SK-N-SH (cell line): ENCODE data around the gene SMIM41. TPM values are rescaled to one million over a fixed set of nuclear protein-coding genes. Genes with fewer than 3 reads are reported as not detected.

Experiments used
- CTCF ChIA-PET: fragments of 300-600, 350-600 bp; formaldehyde crosslinking; extraction: SDS; loops from one replicate; lab custom pipeline; 2021; lab: Yijun Ruan, JAX
- POLR2A ChIA-PET: fragments of 350-600 bp; sonication (Branson Sonifier 250); formaldehyde crosslinking; extraction: SDS; loops from one replicate; lab custom pipeline; 2020; ENCODE audit warnings: antibody characterized with exemption, inconsistent platforms; lab: Yijun Ruan, JAX
- DNase-seq: peaks from one replicate; pipeline ENCODE4 v3.0.0; 2012
- H2AFZ ChIP-seq: fragments of 200-600 bp; sonication (generic); 2 replicates; pipeline ENCODE4 v1.8.1; 2016; ENCODE audit warnings: antibody characterized with exemption, mild to moderate bottlenecking, low read depth
- H3F3A ChIP-seq: fragments of 200-600 bp; sonication (generic); replicated peaks from 2 replicates; pipeline ENCODE3; 2016; ENCODE audit warnings: antibody characterized with exemption, mild to moderate bottlenecking; ENCODE audit not compliant: insufficient read depth
- H3K27ac ChIP-seq, 2 experiments: fragments of 200-500 bp in 1 of 2; fragments of 200-600 bp in 1 of 2; sonication (Bioruptor generic) in 1 of 2; sonication (generic), shearing (Covaris generic) in 1 of 2; 2 replicates each; pipeline versions ENCODE4 v1.5.1 to v1.6.1; 2014 to 2016; ENCODE audit warnings: low read depth in 2 of 2, inconsistent platforms in 1 of 2, low read length in 1 of 2, mild to moderate bottlenecking in 1 of 2, mixed read lengths in 1 of 2
- H3K27me3 ChIP-seq: fragments of 200-600 bp; sonication (generic), shearing (Covaris generic); 2 replicates; pipeline ENCODE4 v1.6.1; 2016; ENCODE audit warnings: mixed run types; ENCODE audit not compliant: insufficient read depth
- H3K36me3 ChIP-seq, 2 experiments: fragments of 200-500 bp in 1 of 2; fragments of 200-600 bp in 1 of 2; sonication (Bioruptor generic) in 1 of 2; sonication (generic) in 1 of 2; replicated peaks in 1 of 2; 2 replicates each; pipeline versions ENCODE3 to v1.5.1; 2014 to 2016; ENCODE audit warnings: low read length in 1 of 2, mild to moderate bottlenecking in 1 of 2; ENCODE audit not compliant: insufficient read depth in 2 of 2, control insufficient read depth in 1 of 2
- H3K4me1 ChIP-seq, 2 experiments: fragments of 200-500 bp in 1 of 2; fragments of 200-600 bp in 1 of 2; sonication (Bioruptor generic) in 1 of 2; sonication (generic), shearing (Covaris generic) in 1 of 2; 2 replicates each; pipeline versions ENCODE4 v1.5.1 to v1.6.1; 2014 to 2016; ENCODE audit warnings: low read depth in 1 of 2, low read length in 1 of 2, mixed run types in 1 of 2; ENCODE audit not compliant: insufficient read depth in 2 of 2, control insufficient read depth in 1 of 2
- H3K4me2 ChIP-seq: fragments of 200-600 bp; sonication (generic), shearing (Covaris generic); 2 replicates; pipeline ENCODE4 v1.6.1; 2017; ENCODE audit warnings: mixed run types
- H3K4me3 ChIP-seq, 2 experiments: fragments of 200-500 bp in 1 of 2; fragments of 200-600 bp in 1 of 2; sonication (Bioruptor generic) in 1 of 2; sonication (generic), shearing (Covaris generic) in 1 of 2; 2 replicates each; pipeline versions ENCODE4 v1.5.1 to v1.8.1; 2014 to 2016; ENCODE audit warnings: low read depth in 2 of 2, inconsistent platforms in 1 of 2, low read length in 1 of 2, mild to moderate bottlenecking in 1 of 2, mixed read lengths in 1 of 2, moderate library complexity in 1 of 2
- H3K79me2 ChIP-seq: fragments of 200-600 bp; sonication (generic); 2 replicates; pipeline ENCODE4 v1.8.1; 2017; ENCODE audit warnings: mild to moderate bottlenecking; ENCODE audit not compliant: insufficient read depth
- H3K9ac ChIP-seq: fragments of 200-600 bp; sonication (generic); 2 replicates; pipeline ENCODE4 v1.6.1; 2017; ENCODE audit warnings: mixed run types
- H3K9me2 ChIP-seq: fragments of 200-600 bp; sonication (generic); 2 replicates; pipeline ENCODE4 v1.6.1; 2017; ENCODE audit warnings: mixed run types
- H3K9me3 ChIP-seq: fragments of 200-600 bp; sonication (generic); 2 replicates; pipeline ENCODE4 v1.6.1; 2017; ENCODE audit warnings: mixed run types, mild to moderate bottlenecking, moderate library complexity
- H4K20me1 ChIP-seq: fragments of 200-600 bp; sonication (generic); 2 replicates; pipeline ENCODE4 v1.6.1; 2017; ENCODE audit warnings: mild to moderate bottlenecking, mixed run types; ENCODE audit not compliant: insufficient read depth
- EZH2phosphoT487 ChIP-seq: fragments of 200-600 bp; sonication (generic); IDR thresholded peaks from 2 replicates; pipeline ENCODE4 v1.6.1; 2017; ENCODE audit warnings: low read depth, mixed run types, mild to moderate bottlenecking, antibody characterized with exemption, moderate library complexity, borderline replicate concordance
- GATA2 ChIP-seq: sonication (generic); formaldehyde crosslinking; IDR thresholded peaks from 2 replicates; pipeline ENCODE4 v1.5.0; 2020; ENCODE audit warnings: mild to moderate bottlenecking, missing genetic modification reagents
- MEF2A ChIP-seq: IDR thresholded peaks from 2 replicates; pipeline ENCODE4 v1.4.0; 2012; ENCODE audit warnings: low read depth, borderline replicate concordance
- WGBS: methylation state at CpG from one replicate; pipeline ENCODE4 v1.1.6; 2017; ENCODE audit warnings: low lambda C conversion rate; 5-methylcytosine and 5-hydroxymethylcytosine counted together
- polyA plus RNA-seq, 3 experiments: library from polyadenylated mRNA; depleted of rRNA; stranded (reverse); fragments of >200 nt; gene quantifications; 2 replicates each; pipeline ENCODE4 v1.2.3, GENCODE V29; 2012
- TF ChIP-seq, protein P1 (sequence below): IDR thresholded peaks from 2 replicates; pipeline ENCODE4 v1.6.1; 2012; ENCODE audit warnings: mild to moderate bottlenecking, low read depth, low read length, moderate library complexity

Gene SMIM41
- polyA plus RNA-seq, 1 of the 3 experiments (the other 2 are of a cell fraction) = not detected

GRCh38 chr12:52041695-52042123, 37.8 kb upstream of the SMIM41 start:
- ChIA-PET CTCF (interaction anchor here (0.9 to 30.2 kb wide), 3 partner anchors 9 to 36 kb away, joined by 6 to 949 read pairs (median 199); partner anchors contain the start of genes ATG101, NR4A1 and SMIM41), POLR2A (interaction anchor here (1.1 kb wide), 1 partner anchor 19 kb away, joined by 4 read pairs; no protein-coding TSS in a partner anchor)
- no peak for DNase-seq
- Histone ChIP-seq H3K4me1 (peaks cover 7 to 20% of the 10 kb centered on the region in 2 experiments; a peak in 3 of 4 replicates), H2AFZ (no peak overlapping the region), H3K9me3 (no peaks in the 10 kb centered on the region), H3F3A (peaks cover under 1% of the 10 kb centered on the region), H3K9ac (no peak overlapping the region), H3K4me3 (no peak overlapping the region), H3K4me2 (no peak overlapping the region), H3K27me3 (no peaks in the 10 kb centered on the region), H4K20me1 (peaks cover 5% of the 10 kb centered on the region; the same call in 1 of the 2 replicates), H3K9me2 (no peaks in the 10 kb centered on the region), H3K79me2 (peaks cover 35% of the 10 kb centered on the region), H3K27ac (no peak overlapping the region; a peak in 1 of 4 replicates), H3K36me3 (no peaks in the 10 kb centered on the region)
- no peak for TF ChIP-seq MEF2A
- TF ChIP-seq, protein P1, sequence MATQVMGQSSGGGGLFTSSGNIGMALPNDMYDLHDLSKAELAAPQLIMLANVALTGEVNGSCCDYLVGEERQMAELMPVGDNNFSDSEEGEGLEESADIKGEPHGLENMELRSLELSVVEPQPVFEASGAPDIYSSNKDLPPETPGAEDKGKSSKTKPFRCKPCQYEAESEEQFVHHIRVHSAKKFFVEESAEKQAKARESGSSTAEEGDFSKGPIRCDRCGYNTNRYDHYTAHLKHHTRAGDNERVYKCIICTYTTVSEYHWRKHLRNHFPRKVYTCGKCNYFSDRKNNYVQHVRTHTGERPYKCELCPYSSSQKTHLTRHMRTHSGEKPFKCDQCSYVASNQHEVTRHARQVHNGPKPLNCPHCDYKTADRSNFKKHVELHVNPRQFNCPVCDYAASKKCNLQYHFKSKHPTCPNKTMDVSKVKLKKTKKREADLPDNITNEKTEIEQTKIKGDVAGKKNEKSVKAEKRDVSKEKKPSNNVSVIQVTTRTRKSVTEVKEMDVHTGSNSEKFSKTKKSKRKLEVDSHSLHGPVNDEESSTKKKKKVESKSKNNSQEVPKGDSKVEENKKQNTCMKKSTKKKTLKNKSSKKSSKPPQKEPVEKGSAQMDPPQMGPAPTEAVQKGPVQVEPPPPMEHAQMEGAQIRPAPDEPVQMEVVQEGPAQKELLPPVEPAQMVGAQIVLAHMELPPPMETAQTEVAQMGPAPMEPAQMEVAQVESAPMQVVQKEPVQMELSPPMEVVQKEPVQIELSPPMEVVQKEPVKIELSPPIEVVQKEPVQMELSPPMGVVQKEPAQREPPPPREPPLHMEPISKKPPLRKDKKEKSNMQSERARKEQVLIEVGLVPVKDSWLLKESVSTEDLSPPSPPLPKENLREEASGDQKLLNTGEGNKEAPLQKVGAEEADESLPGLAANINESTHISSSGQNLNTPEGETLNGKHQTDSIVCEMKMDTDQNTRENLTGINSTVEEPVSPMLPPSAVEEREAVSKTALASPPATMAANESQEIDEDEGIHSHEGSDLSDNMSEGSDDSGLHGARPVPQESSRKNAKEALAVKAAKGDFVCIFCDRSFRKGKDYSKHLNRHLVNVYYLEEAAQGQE = peak; percentile 91
- WGBS = 79% methylated on average over 6 of the region's 6 CpGs

DNA sequence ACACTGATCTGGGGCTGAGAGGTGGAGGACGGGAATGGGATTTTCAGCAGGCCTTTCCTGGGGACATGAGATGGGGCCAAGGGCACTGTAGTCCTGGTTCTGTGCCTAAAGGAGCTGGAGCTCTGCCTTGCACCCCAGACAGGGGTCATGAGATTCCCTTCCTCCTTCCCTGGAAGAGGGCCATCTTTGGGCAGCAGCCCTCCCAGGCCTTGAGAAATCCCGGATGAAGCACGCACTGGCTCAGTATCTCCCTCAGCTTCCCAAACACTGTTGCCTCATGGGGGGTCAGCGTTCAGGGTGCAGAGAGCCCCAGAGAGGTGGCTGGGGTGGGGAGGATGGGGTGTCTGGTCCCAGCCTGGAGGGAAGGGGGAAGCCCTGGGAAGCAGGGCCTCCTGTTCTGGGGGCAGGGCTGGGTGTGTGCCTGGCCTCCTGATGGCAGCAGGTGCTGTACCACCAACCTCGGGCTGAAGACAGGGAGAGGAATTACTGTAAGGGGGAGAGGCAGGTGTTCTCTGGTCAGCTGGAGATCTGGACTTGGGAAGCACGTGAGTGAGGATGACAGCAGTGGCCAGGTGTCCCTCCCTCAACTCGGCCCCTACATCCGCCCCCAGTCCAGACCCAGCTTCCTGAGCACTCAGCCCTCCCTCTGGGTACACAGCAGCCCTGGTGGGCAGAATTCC, 36.7 kb upstream of the SMIM41 start:
- CTCF ChIA-PET = interaction anchor here (0.6 to 30.2 kb wide), 3 partner anchors 18 to 35 kb away, joined by 3 to 949 read pairs (median 76); partner anchors contain the start of genes ATG101 and SMIM41
- peaks cover 7 to 19% of the 10 kb centered on the region in 2 experiments; a peak in 3 of 4 replicates for H3K4me1 ChIP-seq
- TF ChIP-seq GATA2 (CRISPR knock-in tag) (no peak), EZH2phosphoT487 (no peak)
- TF ChIP-seq, all 33 proteins: peak for 0
- Histone ChIP-seq H3K27me3 (no peaks in the 10 kb centered on the region), H3K9ac (no peak overlapping the region), H3K4me2 (no peak overlapping the region), H3K27ac (no peak overlapping the region), H3K9me2 (no peaks in the 10 kb centered on the region), H3K79me2 (peaks cover 29% of the 10 kb centered on the region; the same call in 1 of the 2 replicates), H3F3A (no peaks in the 10 kb centered on the region), H3K4me3 (no peak overlapping the region), H3K36me3 (no peaks in the 10 kb centered on the region), H2AFZ (no peak overlapping the region), H4K20me1 (peaks cover 5% of the 10 kb centered on the region; the same call in 1 of the 2 replicates), H3K9me3 (no peaks in the 10 kb centered on the region)
- DNase-seq = no peak
- POLR2A ChIA-PET = interaction anchor here (1.1 kb wide), 1 partner anchor 20 kb away, joined by 4 read pairs; no protein-coding TSS in a partner anchor
- whole genome bisulfite sequencing = 96% methylated on average over 4 of the region's 8 CpGs
